Measurements from ENCODE around the gene AP2A2. TPM values are rescaled to one million over a fixed set of nuclear protein-coding genes. Genes with fewer than 3 reads are reported as not detected.

AP2A2 gene
- total RNA-seq, 6 experiments from 2014 or later: 65.4 to 73.4 (median 70.9) TPM

GRCh38 chr11:985406-985805 lies 59.7 kb downstream of the AP2A2 start:
- H3K4me1 Mint-ChIP-seq (ENCODE audit: low read depth): no peaks in the 10 kb centered on the region
- H3K9me3 Mint-ChIP-seq: no peaks in the 10 kb centered on the region
- no peak for TF ChIP-seq CTCF (IDR thresholded peaks at IDR 0.05)
- H3K27me3 Mint-ChIP-seq (ENCODE audit: insufficient read depth): no peaks in the 10 kb centered on the region
- H3K4me3 Mint-ChIP-seq: no peak overlapping the region
- H3K36me3 Mint-ChIP-seq (ENCODE audit: low read depth): peaks cover 11% of the 10 kb centered on the region
- no peak overlapping the region for H3K27ac Mint-ChIP-seq
- DNase-seq: no peak

GRCh38 chr11:985848-986247 lies 60.2 kb downstream of the AP2A2 start:
- no peaks in the 10 kb centered on the region for H3K4me1 Mint-ChIP-seq (ENCODE audit: low read depth)
- TF ChIP-seq CTCF (IDR thresholded peaks at IDR 0.05): no peak
- H3K27me3 Mint-ChIP-seq (ENCODE audit: insufficient read depth): no peaks in the 10 kb centered on the region
- peaks cover 7% of the 10 kb centered on the region for H3K36me3 Mint-ChIP-seq (ENCODE audit: low read depth)
- H3K27ac Mint-ChIP-seq: no peak overlapping the region
- H3K4me3 Mint-ChIP-seq: no peak overlapping the region
- no peak for DNase-seq
- H3K9me3 Mint-ChIP-seq: no peaks in the 10 kb centered on the region

- H3K9me3 Mint-ChIP-seq: no peaks in the 10 kb centered on the region
- DNase-seq: no peak
- TF ChIP-seq CTCF (IDR thresholded peaks at IDR 0.05): no peak
- H3K4me3 Mint-ChIP-seq: no peak overlapping the region
- peaks cover 2% of the 10 kb centered on the region; the same call in 1 of the 2 replicates for H3K27me3 Mint-ChIP-seq (ENCODE audit: insufficient read depth)
- H3K27ac Mint-ChIP-seq: no peak overlapping the region
- H3K36me3 Mint-ChIP-seq (ENCODE audit: low read depth): peaks cover 5% of the 10 kb centered on the region
- no peaks in the 10 kb centered on the region for H3K4me1 Mint-ChIP-seq (ENCODE audit: low read depth)
These were observed 60.7 kb downstream of the AP2A2 start for GRCh38 chr11:986270-986951.

GRCh38 chr11:986952-987305 lies 61.3 kb downstream of the AP2A2 start:
- Mint-ChIP-seq H3K9me3 (no peaks in the 10 kb centered on the region), H3K4me1 (ENCODE audit: low read depth) (no peaks in the 10 kb centered on the region), H3K36me3 (ENCODE audit: low read depth) (peaks cover 5% of the 10 kb centered on the region), H3K27me3 (ENCODE audit: insufficient read depth) (peaks cover 2% of the 10 kb centered on the region; the same call in 1 of the 2 replicates), H3K4me3 (no peak overlapping the region), H3K27ac (no peak overlapping the region)
- DNase-seq: no peak
- TF ChIP-seq CTCF (IDR thresholded peaks at IDR 0.05): no peak

GRCh38 chr11:987671-988070 lies 62.0 kb downstream of the AP2A2 start:
- Mint-ChIP-seq H3K9me3 (no peaks in the 10 kb centered on the region), H3K27me3 (ENCODE audit: insufficient read depth) (peaks cover 4% of the 10 kb centered on the region), H3K27ac (no peak overlapping the region)

More at GRCh38 chr11:987671-988070, 62.0 kb downstream of the AP2A2 start:
- no peak for DNase-seq
- TF ChIP-seq CTCF (IDR thresholded peaks at IDR 0.05): no peak
- no peaks in the 10 kb centered on the region for H3K4me1 Mint-ChIP-seq (ENCODE audit: low read depth)
- H3K36me3 Mint-ChIP-seq (ENCODE audit: low read depth): peaks cover 5% of the 10 kb centered on the region
- no peak overlapping the region for H3K4me3 Mint-ChIP-seq

Data from HFFc6 (cell line).